GM19351 (cell line): Measurements from ENCODE around the gene ZNG1A.
"Not testable (repeated sequence)": the region's sequence is repeated elsewhere in the genome, so short reads cannot be mapped to it uniquely, and the experiment has no call there.

Source experiments
- ATAC-seq: cut with Tn5 transposase; IDR thresholded peaks from one replicate; pipeline ENCODE4 v1.9.1; 2021; ENCODE audit warnings: mild to moderate bottlenecking, moderate library complexity; ENCODE audit not compliant: unreplicated experiment

The ZNG1A gene

DNA sequence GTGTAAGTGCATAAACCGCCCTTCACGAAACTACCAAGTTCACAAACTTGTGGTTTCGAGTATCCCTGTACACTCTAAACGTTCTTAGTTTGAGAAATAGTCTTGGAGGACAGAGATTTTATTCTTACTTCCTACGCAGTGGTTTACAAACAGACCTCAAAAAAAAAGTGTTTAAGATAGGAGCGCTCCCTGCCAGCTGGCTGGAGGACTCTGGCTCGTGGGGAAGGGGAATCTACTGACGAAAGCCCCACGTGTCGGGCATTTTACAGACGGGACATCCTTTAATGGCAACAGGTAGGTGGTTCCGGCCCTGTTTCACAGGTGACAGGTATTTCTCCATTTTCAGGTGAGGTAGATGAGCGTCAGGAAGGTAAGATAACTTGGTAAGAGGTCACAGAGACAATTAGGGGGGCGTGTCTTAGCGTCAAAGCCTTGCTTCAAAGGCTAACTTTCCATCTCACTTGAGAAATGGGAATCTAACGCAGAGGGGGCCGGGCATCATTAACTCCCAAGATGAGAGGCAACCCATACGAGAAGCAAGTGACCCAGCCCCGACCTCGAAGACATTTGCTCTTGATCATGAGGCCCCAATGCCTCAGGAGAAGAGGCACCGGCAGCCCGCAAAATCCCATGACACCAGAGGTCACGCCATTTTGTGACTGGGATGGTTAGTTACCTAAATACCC is 573 bp downstream of the ZNG1A start:
- not testable (repeated sequence) for ATAC-seq

DNA sequence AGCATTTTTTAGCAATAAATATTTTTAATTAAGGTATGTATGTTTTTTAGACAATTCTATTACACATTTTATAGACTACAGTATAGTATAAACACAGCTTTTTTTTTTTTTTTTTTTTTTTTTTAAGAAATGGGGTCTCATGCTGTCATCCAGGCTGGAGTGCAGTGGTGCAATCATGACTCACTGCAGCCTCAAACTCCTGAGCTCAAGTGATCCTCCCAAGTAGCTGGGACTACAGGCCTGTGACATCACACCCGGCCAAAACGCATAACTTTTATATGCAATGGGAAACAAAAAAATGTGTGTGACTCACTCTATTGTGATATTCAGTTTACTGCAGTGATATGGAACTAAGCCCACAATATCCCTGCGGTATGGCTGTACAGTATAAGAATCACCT is 9.1 kb downstream of the ZNG1A start:
- ATAC-seq: not testable (repeated sequence)

DNA sequence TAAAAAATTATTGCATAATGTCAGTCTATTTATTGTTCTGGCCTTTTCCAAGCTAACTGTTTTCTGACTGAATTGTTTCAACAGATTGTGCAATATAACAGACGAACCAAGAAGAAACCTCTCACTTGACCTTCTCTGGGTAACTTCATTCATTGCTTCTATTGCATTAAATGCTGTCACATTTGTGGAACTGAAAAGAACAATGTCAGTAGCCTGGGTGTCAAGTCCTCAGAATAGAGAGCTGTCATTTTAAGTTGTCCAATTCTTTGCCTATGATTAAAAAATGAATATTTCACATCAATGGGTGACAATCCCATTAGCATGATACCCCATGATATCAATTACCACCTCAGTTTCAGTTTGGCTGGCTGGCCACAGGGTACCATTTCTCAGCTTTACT is 19.0 kb downstream of the ZNG1A start:
- ATAC-seq: not testable (repeated sequence)

DNA sequence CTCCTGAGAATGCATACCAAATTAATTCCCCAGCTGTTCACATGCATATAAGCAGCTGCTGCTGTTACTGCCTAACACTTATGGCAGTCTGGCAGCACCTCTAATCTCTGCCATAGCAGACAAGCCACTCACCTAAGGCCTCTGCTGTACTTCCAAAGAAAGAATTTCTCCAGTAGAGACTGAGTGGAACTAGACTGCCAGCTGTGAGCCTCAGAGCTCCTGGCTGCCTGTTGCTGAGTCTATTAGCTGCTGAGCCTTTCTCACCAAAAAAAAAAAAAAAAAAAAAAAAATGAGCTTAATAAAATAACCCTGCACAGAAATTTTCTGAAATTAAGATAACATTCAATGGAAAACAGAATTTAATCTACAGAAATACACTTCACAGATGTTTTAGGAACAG is 27.7 kb downstream of the ZNG1A start:
- ATAC-seq: not testable (repeated sequence)

DNA sequence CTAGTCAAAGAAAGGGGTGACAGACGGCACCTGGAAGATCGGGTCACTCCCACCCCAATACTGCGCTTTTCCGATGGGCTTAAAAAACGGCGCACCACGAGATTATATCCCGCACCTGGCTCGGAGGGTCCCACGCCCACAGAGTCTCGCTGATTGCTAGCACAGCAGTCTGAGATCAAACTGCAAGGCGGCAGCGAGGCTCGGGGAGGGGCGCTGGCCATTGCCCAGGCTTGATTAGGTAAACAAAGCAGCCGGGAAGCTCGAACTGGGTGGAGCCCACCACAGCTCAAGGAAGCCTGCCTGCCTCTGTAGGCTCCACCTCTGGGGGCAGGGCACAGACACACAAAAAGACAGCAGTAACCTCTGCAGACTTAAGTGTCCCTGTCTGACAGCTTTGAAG is 39.0 kb downstream of the ZNG1A start:
- ATAC-seq: not testable (repeated sequence)

DNA sequence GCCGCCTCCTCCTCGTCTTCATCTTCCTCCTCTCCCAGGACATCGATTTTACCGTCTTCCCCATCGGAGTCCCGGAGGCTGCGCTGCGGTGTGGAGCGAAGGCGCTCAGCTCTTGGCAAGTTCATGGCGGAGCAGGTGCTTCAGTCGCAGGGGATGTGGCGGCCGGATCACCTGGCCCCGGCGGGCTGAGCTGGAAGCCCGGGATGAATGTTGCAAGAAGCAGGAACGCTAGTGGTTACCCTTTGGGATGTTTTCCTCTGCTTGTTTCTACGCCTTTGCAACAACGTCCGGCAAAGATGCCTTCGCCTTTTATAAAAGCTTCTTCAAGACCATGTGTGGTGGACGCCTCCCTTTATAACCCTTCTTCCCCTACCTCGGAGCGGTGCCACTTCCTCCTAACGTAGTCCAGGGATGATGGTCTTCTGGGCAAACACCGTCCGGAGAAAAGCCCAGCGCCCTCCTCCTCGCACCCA is 60.8 kb downstream of the ZNG1A start, which contains the start of gene FOXD4:
FOXD4 (minus strand) TSS at position 423 of the 473 bp plus-strand sequence; CDS start at position 125, 298 bp downstream.
- not testable (repeated sequence) for ATAC-seq

DNA sequence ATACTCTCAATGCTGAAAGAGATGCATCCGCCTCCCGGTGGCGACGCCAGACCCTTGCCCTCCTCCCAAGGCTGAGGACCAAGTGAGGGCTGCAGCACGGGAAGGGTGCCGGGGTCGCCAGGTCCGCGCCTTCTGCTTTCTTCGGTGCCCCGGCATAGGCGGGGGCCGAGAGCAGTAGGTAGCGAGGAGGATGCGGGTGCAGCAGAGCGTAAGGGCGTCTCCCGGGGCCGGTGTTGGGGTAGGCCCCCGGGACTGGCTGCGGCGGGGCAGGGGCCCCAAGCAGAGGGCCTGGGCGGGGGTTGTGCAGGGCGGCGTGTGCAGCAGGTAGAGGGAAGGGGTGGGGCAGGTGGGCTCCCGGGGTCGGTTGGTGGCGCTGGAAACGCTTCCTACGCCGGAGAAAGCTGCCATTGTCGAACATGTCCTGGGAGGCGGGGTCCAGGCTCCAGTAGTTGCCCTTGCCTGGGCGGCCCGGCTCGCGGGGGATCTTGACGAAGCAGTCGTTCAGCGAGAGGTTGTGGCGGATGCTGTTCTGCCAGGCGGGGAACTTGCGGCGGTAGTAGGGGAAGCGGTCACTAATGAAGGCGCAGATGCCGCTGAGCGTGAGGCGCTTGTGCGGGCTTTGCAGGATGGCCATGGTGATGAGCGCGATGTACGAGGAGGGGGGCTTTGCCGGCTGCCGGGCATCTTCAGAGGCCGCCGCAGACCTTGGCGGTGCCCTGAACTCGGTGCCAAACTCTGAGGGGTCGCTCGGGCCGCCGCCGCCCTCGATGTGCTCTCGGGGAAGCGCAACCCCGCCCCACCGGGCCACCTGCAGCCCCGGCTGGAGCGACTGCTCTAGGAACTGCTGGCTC is 61.5 kb downstream of the ZNG1A start:
- not testable (repeated sequence) for ATAC-seq

DNA sequence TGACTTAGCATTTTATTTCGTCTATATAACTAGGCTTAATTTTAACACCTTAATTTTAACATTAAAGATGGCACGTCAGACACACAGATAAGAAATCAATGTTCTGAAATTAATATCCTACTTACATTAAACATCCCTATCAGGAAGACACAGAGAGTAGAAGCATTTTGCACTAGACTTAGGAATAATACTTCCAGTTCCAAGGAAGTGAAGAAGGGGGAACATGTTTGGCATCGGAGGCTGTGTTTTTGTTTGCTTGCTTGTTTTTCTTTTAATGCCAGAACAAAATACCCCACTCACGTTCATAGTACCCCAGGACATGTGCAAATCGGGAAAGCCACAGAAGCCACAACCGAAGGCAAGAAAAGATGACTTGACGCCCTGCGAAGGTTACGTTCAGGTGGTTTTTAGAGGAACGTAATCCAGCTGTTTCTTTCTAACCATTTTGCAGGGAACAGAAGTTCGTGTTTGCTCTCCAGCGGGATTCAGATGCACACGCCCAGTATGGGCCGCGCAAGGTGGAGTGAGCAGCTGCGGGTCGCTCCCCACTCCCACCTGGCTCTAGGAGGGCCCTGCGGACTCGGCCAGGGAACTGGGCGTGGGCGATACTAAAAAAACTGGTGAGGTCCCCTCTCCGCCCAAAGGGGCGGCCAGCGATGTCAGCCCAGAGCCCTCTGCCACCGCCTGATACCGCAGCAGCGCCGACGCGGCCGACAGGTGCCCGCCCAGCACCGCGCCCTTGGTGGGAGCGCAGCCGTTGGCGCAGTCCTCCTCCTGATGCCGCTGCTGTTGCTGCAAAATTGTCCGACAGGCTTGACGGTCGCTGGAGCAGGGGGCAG is 62.4 kb downstream of the ZNG1A start:
- not testable (repeated sequence) for ATAC-seq

DNA sequence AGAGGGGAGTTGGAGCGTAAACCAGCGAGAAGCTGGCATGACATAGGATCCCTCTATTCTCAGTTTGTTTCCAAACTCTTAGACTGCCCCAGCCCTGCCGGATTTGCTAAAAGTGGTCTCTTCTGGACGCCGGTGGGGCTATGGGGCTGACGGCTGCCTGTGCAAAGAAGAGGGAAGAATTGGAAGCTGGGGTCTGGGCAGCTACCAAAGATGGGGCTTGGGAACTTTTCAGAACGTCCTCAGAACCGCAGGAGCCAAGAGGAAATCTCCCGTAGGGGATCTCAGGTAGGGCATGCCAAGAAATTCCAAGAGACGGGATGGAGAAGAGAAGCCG is 63.8 kb downstream of the ZNG1A start:
- ATAC-seq: not testable (repeated sequence)

DNA sequence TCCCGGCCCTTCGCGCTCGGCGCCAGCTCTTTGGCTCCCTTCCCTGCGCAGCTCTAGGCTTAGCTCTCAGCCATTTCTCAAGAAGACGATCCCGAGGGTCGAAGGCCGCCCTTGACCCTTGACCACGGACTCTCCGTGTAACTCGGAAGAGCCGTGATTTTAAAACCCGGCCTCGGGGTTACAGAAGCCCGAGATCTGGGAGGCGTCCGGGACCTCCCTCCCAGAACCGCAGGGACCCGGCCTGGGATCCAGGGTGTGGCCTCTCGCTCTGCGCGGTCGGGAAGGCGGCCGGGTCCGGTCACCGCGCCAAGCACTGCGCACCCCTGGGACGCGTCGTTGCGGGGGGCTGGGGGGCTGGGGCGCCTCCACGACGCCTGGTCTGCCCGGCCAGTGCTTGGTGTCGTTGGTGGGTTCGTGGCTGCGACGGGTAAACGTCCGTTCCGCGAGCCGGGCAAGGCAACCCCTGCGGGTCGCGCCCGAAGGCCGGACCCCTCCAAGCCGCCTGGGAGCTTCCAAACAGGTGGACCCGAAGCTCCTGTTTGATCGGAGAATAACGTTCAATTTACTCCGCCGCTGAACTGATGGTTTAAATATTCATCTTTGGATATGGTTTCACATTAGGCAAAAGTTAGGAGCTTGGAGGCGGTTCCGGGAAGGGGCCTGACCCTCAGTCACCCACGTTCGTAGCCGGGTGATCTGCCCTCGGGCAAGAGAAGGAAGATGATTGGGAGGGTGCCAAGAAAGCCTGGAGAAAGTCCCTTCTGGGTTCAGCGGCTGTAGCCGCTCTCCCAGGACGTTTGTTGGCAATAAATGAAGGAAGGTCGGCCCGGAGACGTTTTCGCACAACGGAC is 64.4 kb downstream of the ZNG1A start:
- ATAC-seq: not testable (repeated sequence)

DNA sequence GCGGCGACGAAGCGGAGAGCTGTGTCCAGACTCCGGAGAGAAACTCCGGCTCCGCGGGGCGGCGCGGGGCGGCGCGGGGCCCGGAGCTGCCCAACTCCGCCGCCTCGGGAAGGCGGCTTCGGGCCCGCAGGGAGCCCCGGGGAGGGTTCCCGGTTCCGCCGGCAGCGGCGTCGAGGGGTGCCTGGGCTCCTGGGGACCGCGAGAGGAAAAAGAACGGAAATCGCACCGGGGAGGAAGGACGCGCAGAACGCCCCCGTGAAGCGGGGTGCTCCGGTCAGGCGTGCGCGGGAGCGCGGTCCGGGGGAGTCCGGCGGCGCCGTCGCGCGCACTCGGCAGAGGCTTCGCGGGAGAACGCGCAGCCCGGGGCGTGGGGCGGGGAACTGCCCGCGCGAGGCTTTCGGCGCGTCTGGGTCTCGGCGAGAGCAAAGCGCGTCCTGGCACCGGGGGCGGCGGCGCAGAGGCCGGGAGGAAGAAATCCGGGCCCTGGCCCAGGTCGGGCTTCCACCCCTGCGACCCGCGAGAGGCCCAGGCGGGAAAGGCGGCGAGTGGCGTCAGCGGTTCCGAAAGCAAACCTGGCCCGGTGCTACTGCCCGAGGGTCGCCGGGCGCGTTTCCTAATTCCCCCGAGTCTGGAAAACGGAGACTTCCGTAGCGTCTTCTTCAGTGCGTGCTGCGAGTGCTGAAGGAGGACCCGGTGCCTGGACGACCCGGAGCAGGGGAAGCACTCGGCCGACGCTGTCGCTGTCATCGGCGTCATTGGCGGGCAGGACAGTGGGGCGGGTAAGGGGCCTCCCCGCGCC is 65.2 kb downstream of the ZNG1A start:
- ATAC-seq: not testable (repeated sequence)

DNA sequence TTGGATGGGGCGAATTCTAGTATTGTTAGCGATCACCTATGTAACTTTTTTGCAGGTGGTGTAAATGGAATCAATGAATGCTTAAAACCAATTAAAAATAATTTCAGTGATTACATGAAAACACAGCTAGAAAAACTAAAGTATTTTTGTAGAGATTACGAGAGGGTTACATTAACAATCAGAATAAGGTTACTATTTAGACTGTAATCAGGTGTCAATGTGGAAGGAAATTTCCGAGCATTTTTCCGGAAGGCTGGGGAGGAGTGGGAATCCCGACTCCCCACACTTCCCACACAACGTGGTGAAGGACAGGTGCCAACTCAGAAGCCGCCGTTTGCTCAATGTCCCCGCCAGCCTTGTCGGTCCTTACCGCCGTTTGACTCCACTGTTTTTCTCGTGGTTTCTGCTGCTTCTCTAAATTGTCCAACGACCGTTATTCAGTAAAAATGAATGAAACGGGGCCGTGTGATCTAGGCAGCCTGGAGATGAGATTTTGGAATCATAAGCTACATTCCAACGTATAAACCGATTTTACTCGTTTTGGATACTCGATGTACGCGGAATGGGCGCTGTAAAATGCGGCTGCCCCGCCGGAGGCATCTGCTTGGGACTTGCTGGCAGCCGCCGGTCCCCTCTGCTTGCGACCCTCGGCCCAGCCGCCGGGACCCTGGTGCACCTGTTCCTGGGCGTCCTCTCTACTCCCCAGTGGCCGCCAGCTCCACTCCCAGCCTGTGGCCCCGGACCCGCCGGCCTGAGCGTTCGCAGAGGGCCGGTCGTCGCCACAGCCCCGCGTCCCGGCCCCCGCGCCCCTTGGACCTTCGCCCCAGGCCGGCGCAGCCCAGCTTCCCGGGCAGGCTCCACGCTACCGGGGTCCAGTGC is 66.0 kb downstream of the ZNG1A start:
- not testable (repeated sequence) for ATAC-seq

DNA sequence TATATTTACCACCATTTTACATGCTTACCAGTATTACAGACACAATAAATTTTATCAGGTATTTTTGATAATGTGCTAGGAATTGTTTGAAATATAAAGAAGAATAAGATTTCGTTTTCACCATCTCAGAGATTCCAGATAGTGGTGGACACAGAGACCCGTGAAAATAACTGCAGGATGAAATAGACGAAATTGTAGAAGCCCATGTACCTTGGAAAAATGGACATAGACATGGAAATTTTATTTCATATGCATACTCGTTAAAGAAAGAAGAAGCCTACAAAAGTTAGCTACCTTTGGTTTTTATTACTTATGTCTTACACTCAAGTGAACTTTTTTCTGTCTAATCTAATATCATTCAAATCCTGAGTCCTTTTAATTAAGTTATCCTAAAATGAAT is 68.2 kb downstream of the ZNG1A start:
- not testable (repeated sequence) for ATAC-seq

DNA sequence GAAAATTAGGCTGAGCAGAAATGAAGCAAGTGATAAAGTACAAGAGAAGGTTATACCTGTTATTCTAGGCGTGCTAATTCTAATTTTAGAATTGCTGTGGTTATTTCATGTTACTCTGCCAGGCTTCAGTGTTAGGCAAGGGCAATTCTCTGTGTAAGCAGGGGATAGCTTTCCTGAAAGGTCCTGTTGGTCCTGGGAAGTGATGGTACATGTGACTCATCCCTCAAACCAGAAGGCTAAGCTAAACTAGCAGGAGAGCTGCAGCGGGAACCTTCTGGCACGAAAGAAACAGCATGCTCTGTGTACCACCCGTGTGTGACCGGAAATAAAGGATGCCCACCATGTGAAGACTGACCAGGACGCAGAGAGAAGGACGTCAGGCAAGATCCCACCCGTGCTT is 69.3 kb downstream of the ZNG1A start:
- not testable (repeated sequence) for ATAC-seq

DNA sequence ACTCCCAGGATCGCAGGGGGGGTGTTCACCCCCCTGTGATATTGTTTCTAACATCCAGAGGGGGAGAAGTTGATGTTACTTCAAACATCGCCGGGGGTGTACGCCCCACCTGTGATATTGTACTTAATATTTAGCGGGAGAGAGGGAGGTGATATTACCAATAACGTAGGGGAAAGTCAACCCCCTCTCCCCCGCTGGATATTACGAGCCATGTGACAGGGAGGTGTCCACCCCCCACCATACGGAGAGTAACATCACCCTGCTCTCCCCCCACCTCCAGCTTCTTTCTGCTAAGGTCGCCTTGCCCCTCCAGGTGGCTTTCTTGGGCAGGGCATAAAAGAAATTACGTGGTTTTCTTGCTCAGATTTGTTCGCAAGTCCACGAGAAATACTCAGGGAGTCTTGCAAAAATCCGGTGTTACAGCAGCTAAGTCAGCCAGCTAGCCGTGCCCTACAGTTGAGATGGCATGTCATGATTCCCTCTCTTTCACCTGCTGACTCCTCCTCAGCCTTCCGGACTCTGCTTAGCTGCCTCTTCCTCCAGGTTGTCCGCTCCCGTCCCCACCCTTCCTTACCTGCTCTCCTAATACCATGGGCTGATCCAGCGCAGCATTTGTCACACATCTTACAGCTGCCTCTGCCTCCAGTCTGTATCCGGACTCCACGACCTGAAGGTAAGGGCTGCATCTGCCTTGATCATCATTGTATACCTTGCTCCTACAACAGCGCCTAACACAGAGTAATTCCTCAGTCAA is 69.9 kb downstream of the ZNG1A start:
- not testable (repeated sequence) for ATAC-seq

DNA sequence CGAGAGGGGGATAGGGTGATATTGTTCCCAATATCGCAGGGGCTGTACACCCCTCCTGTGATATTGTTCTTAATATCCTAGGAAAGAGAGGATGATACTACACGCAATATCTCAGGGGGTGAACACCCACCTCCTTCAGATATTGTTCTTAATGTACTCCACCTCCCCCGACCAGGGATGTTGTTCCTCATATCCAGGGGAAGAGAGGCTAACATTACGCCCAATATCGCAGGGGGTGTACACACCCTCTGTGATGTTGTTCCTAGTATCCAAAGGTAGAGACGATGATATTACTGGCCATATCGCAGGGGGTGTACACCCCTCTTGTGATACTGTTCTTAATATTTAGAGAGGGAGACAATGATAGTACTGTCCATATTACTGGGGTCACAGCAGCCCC is 72.9 kb downstream of the ZNG1A start:
- not testable (repeated sequence) for ATAC-seq

DNA sequence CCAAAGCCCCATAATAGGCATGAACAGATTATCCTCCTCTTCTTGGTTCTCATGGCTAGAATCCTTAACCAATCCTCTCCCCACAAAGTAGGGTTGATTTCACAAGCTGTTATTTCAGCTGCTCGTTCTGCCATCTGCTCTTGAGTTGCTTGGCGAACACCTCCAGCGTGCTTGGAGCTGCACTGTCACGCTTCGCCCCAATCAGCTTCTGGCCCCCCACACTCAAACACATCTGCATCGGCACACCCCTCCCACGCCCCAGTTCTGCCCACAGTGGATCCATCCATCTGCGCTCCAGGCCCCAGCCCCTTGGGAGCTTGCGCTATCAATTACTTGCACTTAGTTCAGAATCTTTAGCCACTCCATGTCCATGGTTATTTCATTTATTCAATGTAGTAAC is 78.4 kb downstream of the ZNG1A start:
- ATAC-seq: not testable (repeated sequence)

DNA sequence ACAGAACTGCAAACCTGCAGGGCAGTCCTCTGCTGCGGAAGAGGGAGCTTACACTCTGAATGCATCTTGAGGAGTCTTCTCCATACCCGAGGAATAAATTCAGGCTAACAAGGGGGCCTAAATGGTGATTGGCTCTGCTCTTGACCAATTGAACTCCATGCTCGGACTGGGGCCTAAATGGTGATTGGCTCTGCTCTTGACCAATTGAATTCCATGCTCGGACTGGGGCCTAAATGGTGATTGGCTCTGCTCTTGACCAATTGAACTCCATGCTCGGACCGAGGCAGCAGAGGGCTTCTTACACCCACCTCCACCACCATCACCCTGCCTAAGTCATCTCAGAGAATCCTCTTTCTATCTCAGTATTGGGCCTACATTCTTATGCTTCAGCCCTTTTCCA is 79.0 kb downstream of the ZNG1A start:
- not testable (repeated sequence) for ATAC-seq
